Ramos (cell line): ENCODE measurements around the gene HIC2.
"Not testable (repeated sequence)": the region's sequence is repeated elsewhere in the genome, so short reads cannot be mapped to it uniquely, and the experiment has no call there.

Source experiments
- in situ Hi-C: fragments of 300-500 bp; cut with MboI; formaldehyde crosslinking; loops from one replicate; pipeline ENCODE4 v1.14.3; 2022; ENCODE audit warnings: low sequenced_read_pairs; ENCODE audit not compliant: unreplicated experiment

Gene HIC2

GRCh38 chr22:21434378-21435233 is 17.4 kb downstream of the HIC2 start:
- in situ Hi-C loops = not testable (repeated sequence)

GRCh38 chr22:21435998-21436810 is 19.0 kb downstream of the HIC2 start:
- in situ Hi-C loops = not testable (repeated sequence)

GRCh38 chr22:21438013-21438412 is 20.8 kb downstream of the HIC2 start:
- in situ Hi-C loops = not testable (repeated sequence)

- in situ Hi-C loops = not testable (repeated sequence)
Observed at GRCh38 chr22:21440018-21440636, 23.0 kb downstream of the HIC2 start.

DNA sequence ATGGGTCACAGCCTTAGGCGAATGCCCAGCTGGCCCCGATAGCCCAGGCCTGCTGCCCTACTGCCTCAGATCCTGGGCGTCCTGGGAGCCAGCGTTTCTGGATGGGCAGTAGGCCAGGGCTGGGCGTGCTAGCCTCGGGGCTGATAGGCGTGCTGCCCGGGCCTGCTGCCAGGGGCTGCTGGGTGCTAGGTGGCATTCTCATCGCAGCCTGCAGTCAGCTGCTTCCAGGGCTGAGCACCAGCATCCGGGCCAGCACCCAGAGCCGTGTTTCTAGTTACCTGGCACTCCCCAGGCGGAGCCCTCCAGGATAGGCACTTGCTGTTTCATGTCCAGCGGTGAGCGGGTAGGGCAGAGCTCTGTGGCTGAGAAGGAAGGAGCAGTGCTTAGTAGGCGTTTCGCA is 23.5 kb downstream of the HIC2 start:
- in situ Hi-C loops = not testable (repeated sequence)

GRCh38 chr22:21441170-21441569 is 24.0 kb downstream of the HIC2 start:
- in situ Hi-C loops = not testable (repeated sequence)

- in situ Hi-C loops = not testable (repeated sequence)
Observed at GRCh38 chr22:21442123-21442522, 25.0 kb downstream of the HIC2 start.

GRCh38 chr22:21442646-21443045 is 25.5 kb downstream of the HIC2 start:
- in situ Hi-C loops = not testable (repeated sequence)

GRCh38 chr22:21443057-21443734 is 26.0 kb downstream of the HIC2 start:
- in situ Hi-C loops = no loop called here

DNA sequence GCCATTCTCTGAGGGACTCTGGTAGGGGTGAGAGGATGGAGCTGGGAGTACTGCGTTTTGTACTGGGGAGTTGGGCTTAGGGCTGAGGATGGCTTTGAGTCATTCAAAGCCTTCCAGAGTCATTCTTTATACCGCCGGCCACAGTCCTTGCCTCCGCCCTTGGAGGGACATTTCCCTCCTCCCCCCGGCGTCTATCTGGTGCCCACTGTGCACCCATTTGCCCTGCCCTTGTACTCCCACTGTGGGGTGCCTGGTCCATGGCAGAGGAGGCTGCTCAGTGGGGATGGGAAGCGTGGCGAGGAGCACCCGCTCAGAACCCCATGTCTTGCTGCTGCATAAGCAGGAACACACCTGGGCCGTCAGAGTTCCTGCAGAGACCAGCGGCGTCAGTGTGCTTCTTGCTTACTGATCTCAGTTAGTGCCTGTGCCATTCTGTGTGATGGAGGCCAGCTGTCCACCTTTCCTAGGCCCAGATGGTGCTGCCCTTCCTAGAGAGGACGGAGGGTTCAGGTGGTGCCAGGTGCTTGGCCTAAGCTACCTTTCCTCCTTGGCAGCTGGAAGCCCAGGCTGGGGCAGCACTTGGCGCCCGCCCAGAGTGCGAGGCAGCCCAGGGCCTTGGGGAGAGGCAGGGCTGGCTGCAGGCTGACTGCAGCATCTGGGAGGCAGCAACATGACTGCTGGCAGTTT is 26.7 kb downstream of the HIC2 start:
- in situ Hi-C loops = no loop called here

DNA sequence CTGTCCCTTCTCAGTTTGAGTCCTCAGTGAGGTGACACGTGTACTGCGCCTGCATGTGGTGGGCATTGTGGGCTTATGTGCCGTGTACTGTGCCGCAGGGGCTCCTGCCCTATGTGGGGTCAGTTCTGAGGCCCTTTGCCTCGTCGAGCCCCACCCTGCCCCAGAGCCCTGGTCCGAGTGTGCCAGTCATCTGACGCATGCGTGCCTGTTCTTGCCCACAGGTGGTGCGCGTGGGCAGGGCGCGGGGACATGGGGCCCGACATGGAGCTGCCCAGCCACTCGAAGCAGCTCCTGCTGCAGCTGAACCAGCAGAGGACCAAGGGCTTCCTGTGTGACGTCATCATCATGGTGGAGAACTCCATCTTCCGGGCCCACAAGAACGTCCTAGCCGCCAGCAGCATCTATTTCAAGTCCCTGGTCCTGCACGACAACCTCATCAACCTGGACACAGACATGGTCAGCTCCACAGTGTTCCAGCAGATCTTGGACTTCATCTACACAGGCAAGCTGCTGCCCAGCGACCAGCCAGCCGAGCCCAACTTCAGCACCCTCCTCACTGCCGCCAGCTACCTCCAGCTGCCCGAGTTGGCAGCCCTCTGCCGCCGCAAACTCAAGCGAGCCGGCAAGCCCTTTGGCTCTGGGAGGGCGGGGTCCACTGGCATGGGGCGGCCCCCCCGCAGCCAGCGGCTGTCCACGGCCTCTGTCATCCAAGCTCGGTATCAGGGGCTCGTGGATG is 27.7 kb downstream of the HIC2 start:
- in situ Hi-C loops = no loop called here

DNA sequence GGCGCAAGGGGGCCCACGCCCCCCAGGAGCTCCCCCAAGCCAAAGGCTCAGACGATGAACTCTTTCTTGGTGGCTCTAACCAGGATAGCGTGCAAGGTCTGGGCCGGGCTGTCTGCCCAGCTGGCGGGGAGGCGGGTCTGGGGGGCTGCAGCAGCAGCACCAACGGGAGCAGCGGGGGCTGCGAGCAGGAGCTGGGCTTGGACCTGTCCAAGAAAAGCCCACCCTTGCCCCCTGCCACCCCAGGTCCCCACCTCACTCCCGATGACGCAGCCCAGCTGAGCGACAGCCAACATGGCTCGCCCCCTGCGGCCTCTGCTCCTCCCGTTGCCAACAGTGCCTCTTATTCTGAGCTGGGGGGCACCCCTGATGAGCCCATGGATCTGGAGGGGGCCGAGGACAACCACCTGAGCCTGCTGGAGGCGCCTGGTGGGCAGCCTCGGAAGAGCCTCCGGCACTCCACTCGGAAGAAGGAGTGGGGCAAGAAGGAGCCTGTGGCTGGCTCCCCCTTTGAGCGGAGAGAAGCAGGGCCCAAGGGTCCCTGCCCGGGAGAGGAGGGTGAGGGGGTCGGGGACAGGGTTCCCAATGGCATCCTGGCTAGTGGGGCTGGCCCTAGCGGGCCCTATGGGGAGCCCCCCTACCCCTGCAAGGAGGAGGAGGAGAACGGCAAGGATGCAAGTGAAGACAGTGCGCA is 28.4 kb downstream of the HIC2 start:
- in situ Hi-C loops = no loop called here

- in situ Hi-C loops = no loop called here
Observed at GRCh38 chr22:21446128-21446826, 29.1 kb downstream of the HIC2 start.

- in situ Hi-C loops = no loop called here
Observed at GRCh38 chr22:21446827-21447690, 29.9 kb downstream of the HIC2 start.

DNA sequence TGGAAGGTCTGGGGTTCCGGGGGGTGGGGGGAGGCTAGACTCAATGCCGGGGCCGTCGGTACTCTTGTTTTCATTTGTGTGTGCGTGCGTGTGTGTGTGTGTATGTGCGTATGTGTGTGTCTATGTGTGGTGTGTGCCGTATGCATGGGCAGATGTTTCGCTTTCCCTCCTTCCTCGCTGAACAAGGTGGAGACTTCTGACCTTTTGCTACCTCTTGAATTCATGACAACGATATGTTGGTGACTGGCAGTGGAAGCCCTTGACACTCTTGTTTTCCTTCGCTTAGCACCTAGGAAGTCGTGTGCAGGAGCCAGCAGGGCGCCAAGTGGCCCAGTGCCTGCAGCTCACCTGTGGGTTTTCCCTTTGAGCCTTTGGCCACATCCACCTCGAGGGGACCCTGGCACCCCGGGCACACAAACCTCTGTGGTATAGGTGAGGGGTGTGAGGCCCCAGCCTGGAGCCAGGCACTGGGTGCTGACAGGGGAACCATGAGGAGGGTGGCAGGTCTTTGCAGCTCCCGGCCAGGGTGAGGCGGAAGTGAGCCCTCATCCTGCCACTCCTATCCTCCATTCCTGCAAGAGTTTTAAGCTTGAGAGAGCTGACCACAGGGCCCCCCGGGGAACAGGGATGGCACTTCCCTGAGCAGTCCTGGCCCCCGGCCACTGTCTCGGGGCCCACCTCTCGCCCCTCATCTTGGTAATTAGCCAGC is 30.7 kb downstream of the HIC2 start:
- in situ Hi-C loops = no loop called here

DNA sequence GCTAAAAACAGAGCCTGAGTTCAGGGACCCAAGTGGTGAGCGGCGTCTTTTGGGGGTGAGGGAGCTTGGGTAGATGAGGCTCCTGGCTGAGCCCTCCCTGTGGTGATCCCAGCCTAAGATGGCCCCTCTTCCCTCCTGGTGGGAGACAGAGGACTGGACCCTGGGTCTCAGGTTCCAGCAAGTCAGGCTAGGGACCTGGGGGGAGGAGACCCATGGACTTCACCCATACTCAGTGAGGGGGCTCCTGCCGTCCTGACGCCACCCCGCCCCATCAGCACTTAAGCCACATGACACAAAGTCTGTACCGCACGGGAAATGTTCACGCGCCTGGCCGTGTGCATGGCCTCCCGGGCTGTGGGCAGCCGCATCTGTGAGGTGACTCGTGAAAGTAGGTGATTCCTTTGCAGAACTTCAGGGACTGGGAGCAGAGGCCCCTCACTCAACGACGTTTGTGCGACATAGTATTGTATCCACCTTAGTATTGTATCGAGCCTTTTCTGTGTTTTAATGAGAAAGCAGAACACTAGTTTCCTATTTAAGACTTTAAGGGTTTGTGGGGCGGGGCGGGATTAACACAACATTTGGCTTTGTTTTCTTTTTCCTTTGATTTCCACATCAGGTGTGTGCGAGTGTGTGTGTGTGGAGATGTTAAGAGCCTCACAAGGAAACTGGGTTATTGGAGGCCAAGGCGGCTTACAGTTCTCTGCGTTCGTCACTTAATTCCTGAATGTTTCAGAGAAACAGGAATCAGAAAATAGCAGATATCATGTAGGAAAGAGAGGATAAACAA is 31.7 kb downstream of the HIC2 start:
- in situ Hi-C loops = no loop called here
